WTC11 (cell line): Measurements from ENCODE around the gene GAST. TPM values are rescaled to one million over a fixed set of nuclear protein-coding genes. Genes with fewer than 3 reads are reported as not detected.
"Not testable (repeated sequence)": the region's sequence is repeated elsewhere in the genome, so short reads cannot be mapped to it uniquely, and the experiment has no call there.

ENCODE experiments used
- ATAC-seq: fragments of 200-7000 bp; cut with Tn5 transposase; 2 replicates; pipeline ENCODE4 v1.10.0; 2021; ENCODE audit warnings: mild to moderate bottlenecking, moderate library complexity
- CTCF ChIA-PET: fragments of 300-600 bp; sonication (Branson Sonifier 250); formaldehyde crosslinking; loops from one replicate; lab custom pipeline; 2021; ENCODE audit warnings: antibody characterized with exemption; lab: Charles Lee
- POLR2A ChIA-PET: fragments of 350-600 bp; sonication (Branson Sonifier 250); formaldehyde crosslinking; loops from one replicate; lab custom pipeline; 2021; ENCODE audit warnings: antibody characterized with exemption; lab: Charles Lee
- DNase-seq: peaks from one replicate; pipeline ENCODE4 v3.0.0; 2021; ENCODE audit warnings: low spot score
- H3K27ac Mint-ChIP-seq: 2 replicates; pipeline ENCODE4 v1.8.0; 2021; ENCODE audit warnings: mixed read lengths
- H3K27me3 Mint-ChIP-seq: 2 replicates; pipeline ENCODE4 v1.8.0; 2021; ENCODE audit warnings: low read depth, mild to moderate bottlenecking, moderate library complexity, mixed read lengths
- H3K36me3 Mint-ChIP-seq: 2 replicates; pipeline ENCODE4 v1.8.0; 2021; ENCODE audit warnings: mixed read lengths
- H3K4me1 Mint-ChIP-seq: 2 replicates; pipeline ENCODE4 v1.8.0; 2022; ENCODE audit warnings: mixed read lengths
- H3K4me3 Mint-ChIP-seq: 2 replicates; pipeline ENCODE4 v1.8.0; 2021; ENCODE audit warnings: mild to moderate bottlenecking, moderate library complexity, mixed read lengths
- H3K9me3 Mint-ChIP-seq: 2 replicates; pipeline ENCODE4 v1.8.0; 2021; ENCODE audit warnings: mixed read lengths
- E2F5 ChIP-seq: sonication (generic); formaldehyde crosslinking; IDR thresholded peaks from 2 replicates; pipeline ENCODE4 v1.8.1; 2022; ENCODE audit warnings: mild to moderate bottlenecking, moderate library complexity, missing genetic modification reagents
- ELF4 ChIP-seq: sonication (generic); formaldehyde crosslinking; IDR thresholded peaks from 2 replicates; pipeline ENCODE4 v1.8.1; 2022; ENCODE audit warnings: low read depth, mild to moderate bottlenecking, moderate library complexity, missing genetic modification reagents
- HMGA2 ChIP-seq: fragments of 250-450 bp; sonication (Bioruptor Pico); IDR thresholded peaks from 2 replicates; pipeline ENCODE4 v1.4.0; 2021; ENCODE audit warnings: mild to moderate bottlenecking, moderate library complexity
- HMGXB4 ChIP-seq: sonication (generic); formaldehyde crosslinking; IDR thresholded peaks from 2 replicates; pipeline ENCODE4 v1.8.1; 2023; ENCODE audit warnings: mild to moderate bottlenecking, moderate library complexity, missing genetic modification reagents
- IRF2 ChIP-seq: sonication (generic); formaldehyde crosslinking; IDR thresholded peaks from 2 replicates; pipeline ENCODE4 v1.8.0; 2022; ENCODE audit warnings: low read depth, missing genetic modification reagents, borderline replicate concordance
- JUN ChIP-seq: sonication (generic); formaldehyde crosslinking; IDR thresholded peaks from 2 replicates; pipeline ENCODE4 v1.8.0; 2023; ENCODE audit warnings: mild to moderate bottlenecking, missing genetic modification reagents
- NR1H2 ChIP-seq: sonication (generic); formaldehyde crosslinking; IDR thresholded peaks from 2 replicates; pipeline ENCODE4 v1.9.0; 2021; ENCODE audit warnings: mild to moderate bottlenecking, moderate library complexity, missing genetic modification reagents
- PRRX2 ChIP-seq: fragments of 250-450 bp; sonication (Bioruptor Pico); IDR thresholded peaks from 2 replicates; pipeline ENCODE4 v1.8.0; 2021; ENCODE audit warnings: mild to moderate bottlenecking
- SMAD3 ChIP-seq: sonication (generic); formaldehyde crosslinking; IDR thresholded peaks from 2 replicates; pipeline ENCODE4 v1.8.0; 2022; ENCODE audit warnings: missing genetic modification reagents, mild to moderate bottlenecking, borderline replicate concordance
- SP1 ChIP-seq: sonication (generic); formaldehyde crosslinking; conservative IDR thresholded peaks from 2 replicates; pipeline ENCODE4 v1.8.1; 2022; ENCODE audit warnings: missing genetic modification reagents
- STAT6 ChIP-seq: sonication (generic); formaldehyde crosslinking; conservative IDR thresholded peaks from 2 replicates; pipeline ENCODE4 v1.8.1; 2023; ENCODE audit warnings: mild to moderate bottlenecking, low read depth, missing genetic modification reagents, moderate library complexity
- ZBTB43 ChIP-seq: sonication (generic); formaldehyde crosslinking; IDR thresholded peaks from 2 replicates; pipeline ENCODE4 v1.8.1; 2023; ENCODE audit warnings: mild to moderate bottlenecking, missing genetic modification reagents
- ZNF121 ChIP-seq: sonication (generic); formaldehyde crosslinking; IDR thresholded peaks from 2 replicates; pipeline ENCODE4 v1.8.0; 2023; ENCODE audit warnings: missing genetic modification reagents
- ZNF396 ChIP-seq: fragments of 250-450 bp; sonication (Bioruptor Pico); IDR thresholded peaks from 2 replicates; pipeline ENCODE4 v1.8.0; 2021; ENCODE audit warnings: mild to moderate bottlenecking, moderate library complexity, borderline replicate concordance
- ZNF423 ChIP-seq: fragments of 250-450 bp; sonication (Bioruptor Pico); IDR thresholded peaks from 2 replicates; pipeline ENCODE4 v2.1.2; 2022; ENCODE audit warnings: mild to moderate bottlenecking, moderate library complexity
- ZNF512 ChIP-seq: sonication (generic); formaldehyde crosslinking; IDR thresholded peaks from 2 replicates; pipeline ENCODE4 v1.8.1; 2022; ENCODE audit warnings: missing genetic modification reagents, borderline replicate concordance
- total RNA-seq: library from RNA; stranded (reverse); gene quantifications from 3 replicates; pipeline ENCODE4 v1.2.3, GENCODE V29; 2021

GAST gene
- total RNA-seq, 1 experiment from 2014 or later = not detected

- no peak overlapping the region for H3K4me3 Mint-ChIP-seq
- DNase-seq = no peak
- POLR2A ChIA-PET = no interaction called here
- no peaks in the 10 kb centered on the region for H3K4me1 Mint-ChIP-seq
- H3K27me3 Mint-ChIP-seq = peaks cover 37% of the 10 kb centered on the region
- H3K36me3 Mint-ChIP-seq = peaks cover 11% of the 10 kb centered on the region
- no peaks in the 10 kb centered on the region for H3K9me3 Mint-ChIP-seq
- no peak for ATAC-seq
- CTCF ChIA-PET = no interaction called here
- TF ChIP-seq ZNF121 (no peak), NR1H2 (no peak), JUN (CRISPR knock-in tag) (no peak), SMAD3 (CRISPR knock-in tag) (no peak), ZNF396 (CRISPR knock-in tag) (no peak), STAT6 (CRISPR knock-in tag) (no peak), HMGXB4 (CRISPR knock-in tag) (no peak), ZBTB43 (CRISPR knock-in tag) (no peak), IRF2 (no peak), E2F5 (no peak)
- TF ChIP-seq, all 79 proteins: peak for 0
- no peak overlapping the region for H3K27ac Mint-ChIP-seq
These were observed 14.8 kb upstream of the GAST start for GRCh38 chr17:41697122-41697962.

- ATAC-seq, H3K27ac Mint-ChIP-seq, H3K9me3 Mint-ChIP-seq, POLR2A ChIA-PET, DNase-seq, H3K36me3 Mint-ChIP-seq, H3K4me3 Mint-ChIP-seq: not testable (repeated sequence)
- Mint-ChIP-seq H3K27me3 (peaks cover 70% of the 10 kb centered on the region), H3K4me1 (peaks cover 10% of the 10 kb centered on the region)
- CTCF ChIA-PET = interaction anchor here (0.8 kb wide), 1 partner anchor 12 kb away, joined by 3 read pairs; no protein-coding TSS in a partner anchor
These were observed 11.3 kb upstream of the GAST start for GRCh38 chr17:41700843-41701242.

GRCh38 chr17:41702712-41703111 lies 9.4 kb upstream of the GAST start:
- Mint-ChIP-seq H3K27me3 (peaks cover 89% of the 10 kb centered on the region), H3K9me3 (peaks cover 1% of the 10 kb centered on the region), H3K4me3 (no peak overlapping the region), H3K27ac (no peak overlapping the region), H3K36me3 (no peaks in the 10 kb centered on the region), H3K4me1 (peaks cover 23% of the 10 kb centered on the region)
- POLR2A ChIA-PET = interaction anchor here (1.0 kb wide), 1 partner anchor 14 kb away, joined by 3 read pairs; the partner anchor contains the start of gene EIF1
- no peak for ATAC-seq
- no peak for DNase-seq
- CTCF ChIA-PET = no interaction called here
- TF ChIP-seq SP1 (CRISPR knock-in tag) (no peak), HMGA2 (CRISPR knock-in tag) (no peak), ELF4 (CRISPR knock-in tag) (no peak), PRRX2 (no peak), ZNF423 (CRISPR knock-in tag) (no peak), ZNF512 (CRISPR knock-in tag) (no peak)
